SK-N-SH (cell line): ENCODE measurements around the gene NECTIN1. TPM values are rescaled to one million over a fixed set of nuclear protein-coding genes. Genes with fewer than 3 reads are reported as not detected.

Source experiments
- CTCF ChIA-PET: fragments of 300-600, 350-600 bp; formaldehyde crosslinking; extraction: SDS; loops from one replicate; lab custom pipeline; 2021; lab: Yijun Ruan, JAX
- POLR2A ChIA-PET: fragments of 350-600 bp; sonication (Branson Sonifier 250); formaldehyde crosslinking; extraction: SDS; loops from one replicate; lab custom pipeline; 2020; ENCODE audit warnings: antibody characterized with exemption, inconsistent platforms; lab: Yijun Ruan, JAX
- DNase-seq: peaks from one replicate; pipeline ENCODE4 v3.0.0; 2012
- H2AFZ ChIP-seq: fragments of 200-600 bp; sonication (generic); 2 replicates; pipeline ENCODE4 v1.8.1; 2016; ENCODE audit warnings: antibody characterized with exemption, mild to moderate bottlenecking, low read depth
- H3F3A ChIP-seq: fragments of 200-600 bp; sonication (generic); replicated peaks from 2 replicates; pipeline ENCODE3; 2016; ENCODE audit warnings: antibody characterized with exemption, mild to moderate bottlenecking; ENCODE audit not compliant: insufficient read depth
- H3K27ac ChIP-seq, 2 experiments: fragments of 200-500 bp in 1 of 2; fragments of 200-600 bp in 1 of 2; sonication (Bioruptor generic) in 1 of 2; sonication (generic), shearing (Covaris generic) in 1 of 2; 2 replicates each; pipeline versions ENCODE4 v1.5.1 to v1.6.1; 2014 to 2016; ENCODE audit warnings: low read depth in 2 of 2, inconsistent platforms in 1 of 2, low read length in 1 of 2, mild to moderate bottlenecking in 1 of 2, mixed read lengths in 1 of 2
- H3K27me3 ChIP-seq: fragments of 200-600 bp; sonication (generic), shearing (Covaris generic); 2 replicates; pipeline ENCODE4 v1.6.1; 2016; ENCODE audit warnings: mixed run types; ENCODE audit not compliant: insufficient read depth
- H3K36me3 ChIP-seq, 2 experiments: fragments of 200-500 bp in 1 of 2; fragments of 200-600 bp in 1 of 2; sonication (Bioruptor generic) in 1 of 2; sonication (generic) in 1 of 2; replicated peaks in 1 of 2; 2 replicates each; pipeline versions ENCODE3 to v1.5.1; 2014 to 2016; ENCODE audit warnings: low read length in 1 of 2, mild to moderate bottlenecking in 1 of 2; ENCODE audit not compliant: insufficient read depth in 2 of 2, control insufficient read depth in 1 of 2
- H3K4me1 ChIP-seq, 2 experiments: fragments of 200-500 bp in 1 of 2; fragments of 200-600 bp in 1 of 2; sonication (Bioruptor generic) in 1 of 2; sonication (generic), shearing (Covaris generic) in 1 of 2; 2 replicates each; pipeline versions ENCODE4 v1.5.1 to v1.6.1; 2014 to 2016; ENCODE audit warnings: low read depth in 1 of 2, low read length in 1 of 2, mixed run types in 1 of 2; ENCODE audit not compliant: insufficient read depth in 2 of 2, control insufficient read depth in 1 of 2
- H3K4me2 ChIP-seq: fragments of 200-600 bp; sonication (generic), shearing (Covaris generic); 2 replicates; pipeline ENCODE4 v1.6.1; 2017; ENCODE audit warnings: mixed run types
- H3K4me3 ChIP-seq, 2 experiments: fragments of 200-500 bp in 1 of 2; fragments of 200-600 bp in 1 of 2; sonication (Bioruptor generic) in 1 of 2; sonication (generic), shearing (Covaris generic) in 1 of 2; 2 replicates each; pipeline versions ENCODE4 v1.5.1 to v1.8.1; 2014 to 2016; ENCODE audit warnings: low read depth in 2 of 2, inconsistent platforms in 1 of 2, low read length in 1 of 2, mild to moderate bottlenecking in 1 of 2, mixed read lengths in 1 of 2, moderate library complexity in 1 of 2
- H3K79me2 ChIP-seq: fragments of 200-600 bp; sonication (generic); 2 replicates; pipeline ENCODE4 v1.8.1; 2017; ENCODE audit warnings: mild to moderate bottlenecking; ENCODE audit not compliant: insufficient read depth
- H3K9ac ChIP-seq: fragments of 200-600 bp; sonication (generic); 2 replicates; pipeline ENCODE4 v1.6.1; 2017; ENCODE audit warnings: mixed run types
- H3K9me2 ChIP-seq: fragments of 200-600 bp; sonication (generic); 2 replicates; pipeline ENCODE4 v1.6.1; 2017; ENCODE audit warnings: mixed run types
- H3K9me3 ChIP-seq: fragments of 200-600 bp; sonication (generic); 2 replicates; pipeline ENCODE4 v1.6.1; 2017; ENCODE audit warnings: mixed run types, mild to moderate bottlenecking, moderate library complexity
- H4K20me1 ChIP-seq: fragments of 200-600 bp; sonication (generic); 2 replicates; pipeline ENCODE4 v1.6.1; 2017; ENCODE audit warnings: mild to moderate bottlenecking, mixed run types; ENCODE audit not compliant: insufficient read depth
- CHD2 ChIP-seq: fragments of 150-350 bp; IDR thresholded peaks from 2 replicates; pipeline ENCODE4 v1.6.1; 2018; ENCODE audit warnings: low read length; ENCODE audit not compliant: partially characterized antibody
- EP300 ChIP-seq, 2 experiments: IDR thresholded peaks; 2 replicates each; pipeline versions ENCODE4 v1.4.0 to v1.6.1; 2012; ENCODE audit warnings: borderline replicate concordance in 1 of 2, low read depth in 1 of 2, low read length in 1 of 2
- FOSL2 ChIP-seq: IDR thresholded peaks from 2 replicates; pipeline ENCODE4 v1.4.0; 2012; ENCODE audit warnings: low read depth, mild to moderate bottlenecking, moderate library complexity, borderline replicate concordance
- FOXJ3 ChIP-seq: sonication (generic); formaldehyde crosslinking; IDR thresholded peaks from 2 replicates; pipeline ENCODE4 v1.5.1; 2020; ENCODE audit warnings: mild to moderate bottlenecking, missing genetic modification reagents
- GATA2 ChIP-seq: sonication (generic); formaldehyde crosslinking; IDR thresholded peaks from 2 replicates; pipeline ENCODE4 v1.5.0; 2020; ENCODE audit warnings: mild to moderate bottlenecking, missing genetic modification reagents
- JUND ChIP-seq: IDR thresholded peaks from 2 replicates; pipeline ENCODE4 v1.4.0; 2012
- NFIC ChIP-seq: IDR thresholded peaks from 2 replicates; pipeline ENCODE4 v1.4.0; 2012; ENCODE audit warnings: borderline replicate concordance
- RAD21 ChIP-seq: IDR thresholded peaks from 2 replicates; pipeline ENCODE4 v1.6.1; 2012; ENCODE audit warnings: mild to moderate bottlenecking, low read length
- RCOR1 ChIP-seq: fragments of 150-350 bp; IDR thresholded peaks from 2 replicates; pipeline ENCODE4 v1.6.1; 2017; ENCODE audit warnings: antibody characterized with exemption, low read length
- RFX5 ChIP-seq: IDR thresholded peaks from 2 replicates; pipeline ENCODE4 v1.6.1; 2012; ENCODE audit warnings: mild to moderate bottlenecking, improper control_type of control experiment, low read length
- TAF1 ChIP-seq: IDR thresholded peaks from 2 replicates; pipeline ENCODE4 v1.6.1; 2012; ENCODE audit warnings: low read depth, mild to moderate bottlenecking, low read length, moderate library complexity, borderline replicate concordance
- TCF12 ChIP-seq: IDR thresholded peaks from 2 replicates; pipeline ENCODE4 v1.4.0; 2012
- YY1 ChIP-seq: IDR thresholded peaks from 2 replicates; pipeline ENCODE4 v1.4.0; 2012; ENCODE audit warnings: low read depth, mild to moderate bottlenecking
- WGBS: methylation state at CpG from one replicate; pipeline ENCODE4 v1.1.6; 2017; ENCODE audit warnings: low lambda C conversion rate; 5-methylcytosine and 5-hydroxymethylcytosine counted together
- polyA plus RNA-seq, 3 experiments: library from polyadenylated mRNA; depleted of rRNA; stranded (reverse); fragments of >200 nt; gene quantifications; 2 replicates each; pipeline ENCODE4 v1.2.3, GENCODE V29; 2012
- TF ChIP-seq, protein P1 (sequence below): IDR thresholded peaks from 2 replicates; pipeline ENCODE4 v1.6.1; 2012; ENCODE audit warnings: mild to moderate bottlenecking, low read depth, low read length, moderate library complexity
- TF ChIP-seq, protein P2 (sequence below): IDR thresholded peaks from 2 replicates; pipeline ENCODE4 v1.4.0; 2012; ENCODE audit warnings: low read depth
- TF ChIP-seq, protein P3 (sequence below): IDR thresholded peaks from 2 replicates; pipeline ENCODE4 v1.4.0; 2012; ENCODE audit warnings: low read depth, borderline replicate concordance
- TF ChIP-seq, protein P4 (sequence below): fragments of 150-350 bp; IDR thresholded peaks from 2 replicates; pipeline ENCODE4 v1.6.1; 2016; ENCODE audit warnings: mild to moderate bottlenecking, low read depth, low read length

The NECTIN1 gene
- polyA plus RNA-seq, 1 of the 3 experiments (the other 2 are of a cell fraction): 9.1 TPM

DNA sequence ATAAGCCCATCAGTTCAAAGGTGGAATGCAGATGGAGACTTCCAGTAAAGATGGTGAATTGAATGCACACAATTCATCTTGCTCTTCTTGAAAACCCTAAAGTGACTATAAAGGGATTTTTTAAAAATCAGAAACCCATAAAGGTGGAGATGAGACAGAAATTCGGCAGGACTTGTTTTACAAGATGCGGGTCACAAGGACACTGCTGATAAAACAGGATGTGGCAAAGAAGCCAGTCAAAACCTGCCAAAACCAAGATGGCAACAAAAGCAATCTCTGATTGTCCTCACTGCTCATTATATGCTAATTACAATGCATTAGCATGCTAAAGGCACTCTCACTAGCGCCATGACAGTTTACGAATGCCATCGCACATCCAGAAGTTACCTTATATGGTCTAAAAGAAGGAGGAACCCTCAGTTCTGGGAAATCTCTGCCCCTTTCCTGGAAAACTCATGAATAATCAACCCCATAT is 137.1 kb downstream of the NECTIN1 start:
- H3K9me3 ChIP-seq: no peaks in the 10 kb centered on the region
- peaks cover 0 to 13% of the 10 kb centered on the region in 2 experiments; a peak in 3 of 4 replicates for H3K4me1 ChIP-seq
- H3K27me3 ChIP-seq: no peaks in the 10 kb centered on the region
- H3F3A ChIP-seq: peaks cover 11% of the 10 kb centered on the region
- CTCF ChIA-PET: interaction anchor here (2.0 kb wide), 1 partner anchor 58 kb away, joined by 5 read pairs; no protein-coding TSS in a partner anchor
- 93% methylated on average over 5 of the region's 5 CpGs for WGBS
- TF ChIP-seq FOSL2 (no peak), CHD2 (no peak), FOXJ3 (CRISPR knock-in tag) (no peak), NFIC (no peak), GATA2 (CRISPR knock-in tag) (no peak), RCOR1 (no peak), YY1 (no peak), TAF1 (no peak), JUND (no peak), TCF12 (no peak), EP300 (IDR thresholded peaks at IDR 0.05; ENCODE audit: borderline replicate concordance in 1 of 2, low read depth in 1 of 2, low read length in 1 of 2) (no peak), RFX5 (no peak), RAD21 (no peak)
- TF ChIP-seq, protein P1, sequence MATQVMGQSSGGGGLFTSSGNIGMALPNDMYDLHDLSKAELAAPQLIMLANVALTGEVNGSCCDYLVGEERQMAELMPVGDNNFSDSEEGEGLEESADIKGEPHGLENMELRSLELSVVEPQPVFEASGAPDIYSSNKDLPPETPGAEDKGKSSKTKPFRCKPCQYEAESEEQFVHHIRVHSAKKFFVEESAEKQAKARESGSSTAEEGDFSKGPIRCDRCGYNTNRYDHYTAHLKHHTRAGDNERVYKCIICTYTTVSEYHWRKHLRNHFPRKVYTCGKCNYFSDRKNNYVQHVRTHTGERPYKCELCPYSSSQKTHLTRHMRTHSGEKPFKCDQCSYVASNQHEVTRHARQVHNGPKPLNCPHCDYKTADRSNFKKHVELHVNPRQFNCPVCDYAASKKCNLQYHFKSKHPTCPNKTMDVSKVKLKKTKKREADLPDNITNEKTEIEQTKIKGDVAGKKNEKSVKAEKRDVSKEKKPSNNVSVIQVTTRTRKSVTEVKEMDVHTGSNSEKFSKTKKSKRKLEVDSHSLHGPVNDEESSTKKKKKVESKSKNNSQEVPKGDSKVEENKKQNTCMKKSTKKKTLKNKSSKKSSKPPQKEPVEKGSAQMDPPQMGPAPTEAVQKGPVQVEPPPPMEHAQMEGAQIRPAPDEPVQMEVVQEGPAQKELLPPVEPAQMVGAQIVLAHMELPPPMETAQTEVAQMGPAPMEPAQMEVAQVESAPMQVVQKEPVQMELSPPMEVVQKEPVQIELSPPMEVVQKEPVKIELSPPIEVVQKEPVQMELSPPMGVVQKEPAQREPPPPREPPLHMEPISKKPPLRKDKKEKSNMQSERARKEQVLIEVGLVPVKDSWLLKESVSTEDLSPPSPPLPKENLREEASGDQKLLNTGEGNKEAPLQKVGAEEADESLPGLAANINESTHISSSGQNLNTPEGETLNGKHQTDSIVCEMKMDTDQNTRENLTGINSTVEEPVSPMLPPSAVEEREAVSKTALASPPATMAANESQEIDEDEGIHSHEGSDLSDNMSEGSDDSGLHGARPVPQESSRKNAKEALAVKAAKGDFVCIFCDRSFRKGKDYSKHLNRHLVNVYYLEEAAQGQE: no peak
- TF ChIP-seq, protein P2, sequence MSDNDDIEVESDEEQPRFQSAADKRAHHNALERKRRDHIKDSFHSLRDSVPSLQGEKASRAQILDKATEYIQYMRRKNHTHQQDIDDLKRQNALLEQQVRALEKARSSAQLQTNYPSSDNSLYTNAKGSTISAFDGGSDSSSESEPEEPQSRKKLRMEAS: no peak
- TF ChIP-seq, protein P3, sequence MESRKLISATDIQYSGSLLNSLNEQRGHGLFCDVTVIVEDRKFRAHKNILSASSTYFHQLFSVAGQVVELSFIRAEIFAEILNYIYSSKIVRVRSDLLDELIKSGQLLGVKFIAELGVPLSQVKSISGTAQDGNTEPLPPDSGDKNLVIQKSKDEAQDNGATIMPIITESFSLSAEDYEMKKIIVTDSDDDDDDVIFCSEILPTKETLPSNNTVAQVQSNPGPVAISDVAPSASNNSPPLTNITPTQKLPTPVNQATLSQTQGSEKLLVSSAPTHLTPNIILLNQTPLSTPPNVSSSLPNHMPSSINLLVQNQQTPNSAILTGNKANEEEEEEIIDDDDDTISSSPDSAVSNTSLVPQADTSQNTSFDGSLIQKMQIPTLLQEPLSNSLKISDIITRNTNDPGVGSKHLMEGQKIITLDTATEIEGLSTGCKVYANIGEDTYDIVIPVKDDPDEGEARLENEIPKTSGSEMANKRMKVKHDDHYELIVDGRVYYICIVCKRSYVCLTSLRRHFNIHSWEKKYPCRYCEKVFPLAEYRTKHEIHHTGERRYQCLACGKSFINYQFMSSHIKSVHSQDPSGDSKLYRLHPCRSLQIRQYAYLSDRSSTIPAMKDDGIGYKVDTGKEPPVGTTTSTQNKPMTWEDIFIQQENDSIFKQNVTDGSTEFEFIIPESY: no peak
- TF ChIP-seq, protein P4, sequence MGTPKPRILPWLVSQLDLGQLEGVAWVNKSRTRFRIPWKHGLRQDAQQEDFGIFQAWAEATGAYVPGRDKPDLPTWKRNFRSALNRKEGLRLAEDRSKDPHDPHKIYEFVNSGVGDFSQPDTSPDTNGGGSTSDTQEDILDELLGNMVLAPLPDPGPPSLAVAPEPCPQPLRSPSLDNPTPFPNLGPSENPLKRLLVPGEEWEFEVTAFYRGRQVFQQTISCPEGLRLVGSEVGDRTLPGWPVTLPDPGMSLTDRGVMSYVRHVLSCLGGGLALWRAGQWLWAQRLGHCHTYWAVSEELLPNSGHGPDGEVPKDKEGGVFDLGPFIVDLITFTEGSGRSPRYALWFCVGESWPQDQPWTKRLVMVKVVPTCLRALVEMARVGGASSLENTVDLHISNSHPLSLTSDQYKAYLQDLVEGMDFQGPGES: no peak
- TF ChIP-seq, all 33 proteins: peak for 0
- Histone ChIP-seq H3K4me2 (no peak overlapping the region), H4K20me1 (no peaks in the 10 kb centered on the region), H3K27ac (no peak overlapping the region), H2AFZ (no peak overlapping the region), H3K79me2 (no peaks in the 10 kb centered on the region), H3K9me2 (no peaks in the 10 kb centered on the region; the same call in 1 of the 2 replicates), H3K9ac (no peak overlapping the region), H3K36me3 (no peaks in the 10 kb centered on the region), H3K4me3 (no peak overlapping the region)
- DNase-seq: no peak
- POLR2A ChIA-PET: no interaction called here
